Measurements from ENCODE around the gene EIF4E. TPM values are rescaled to one million over a fixed set of nuclear protein-coding genes. Genes with fewer than 3 reads are reported as not detected.

The EIF4E gene
- polyA plus RNA-seq, 1 donor from 2014 or later, result 189 TPM

DNA sequence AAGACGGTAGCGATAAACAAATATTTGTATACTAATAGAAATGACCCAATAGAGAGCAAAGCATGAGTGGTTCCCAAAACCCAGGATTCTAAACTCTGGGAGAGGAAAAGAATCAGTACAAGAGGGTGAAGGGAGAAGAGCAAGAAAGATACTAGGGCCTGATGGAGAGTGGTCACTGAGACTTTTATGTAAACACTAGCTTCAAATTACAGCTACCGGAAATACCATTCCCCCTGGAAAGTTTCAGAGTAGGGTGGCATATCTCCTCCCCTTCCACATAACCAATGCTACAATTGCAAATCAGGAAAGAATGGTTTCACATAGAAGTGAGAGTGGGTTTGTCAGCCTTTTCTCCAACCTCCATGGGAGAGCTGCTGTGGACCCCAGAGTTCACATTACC is 77.1 kb downstream of the EIF4E start:
- Histone ChIP-seq H3K4me3 (ENCODE audit: low read length) (no peak overlapping the region), H2AFZ (ENCODE audit: low read depth, low read length) (no peak overlapping the region), H3K27me3 (ENCODE audit: insufficient read depth, low read depth, low read length) (no peaks in the 10 kb centered on the region), H3F3A (ENCODE audit: insufficient read depth, low read length, poor library complexity, severe bottlenecking) (no peaks in the 10 kb centered on the region), H3K9ac (ENCODE audit: low read length) (no peak overlapping the region), H3K9me2 (ENCODE audit: insufficient read depth, low read length) (no peaks in the 10 kb centered on the region), H3K4me2 (ENCODE audit: low read length) (no peak overlapping the region), H4K20me1 (ENCODE audit: insufficient read depth) (no peaks in the 10 kb centered on the region), H3K36me3 (ENCODE audit: insufficient read depth, low read length) (no peaks in the 10 kb centered on the region), H3K27ac (ENCODE audit: low read length) (no peak overlapping the region), H3K79me2 (replicated peaks; ENCODE audit: insufficient read depth, low read length) (no peaks in the 10 kb centered on the region), H3K9me3 (ENCODE audit: low read length) (no peaks in the 10 kb centered on the region)
- no peak for TF ChIP-seq SMC3 (conservative IDR thresholded peaks at IDR 0.05; ENCODE audit: poor library complexity)
- no peak for TF ChIP-seq EZH2 (IDR thresholded peaks at IDR 0.05; ENCODE audit: borderline replicate concordance, insufficient read depth, low read length, poor library complexity, severe bottlenecking)
- TF ChIP-seq MXI1 (conservative IDR thresholded peaks at IDR 0.05; ENCODE audit: poor library complexity, severe bottlenecking), result no peak
- TF ChIP-seq, protein P1, sequence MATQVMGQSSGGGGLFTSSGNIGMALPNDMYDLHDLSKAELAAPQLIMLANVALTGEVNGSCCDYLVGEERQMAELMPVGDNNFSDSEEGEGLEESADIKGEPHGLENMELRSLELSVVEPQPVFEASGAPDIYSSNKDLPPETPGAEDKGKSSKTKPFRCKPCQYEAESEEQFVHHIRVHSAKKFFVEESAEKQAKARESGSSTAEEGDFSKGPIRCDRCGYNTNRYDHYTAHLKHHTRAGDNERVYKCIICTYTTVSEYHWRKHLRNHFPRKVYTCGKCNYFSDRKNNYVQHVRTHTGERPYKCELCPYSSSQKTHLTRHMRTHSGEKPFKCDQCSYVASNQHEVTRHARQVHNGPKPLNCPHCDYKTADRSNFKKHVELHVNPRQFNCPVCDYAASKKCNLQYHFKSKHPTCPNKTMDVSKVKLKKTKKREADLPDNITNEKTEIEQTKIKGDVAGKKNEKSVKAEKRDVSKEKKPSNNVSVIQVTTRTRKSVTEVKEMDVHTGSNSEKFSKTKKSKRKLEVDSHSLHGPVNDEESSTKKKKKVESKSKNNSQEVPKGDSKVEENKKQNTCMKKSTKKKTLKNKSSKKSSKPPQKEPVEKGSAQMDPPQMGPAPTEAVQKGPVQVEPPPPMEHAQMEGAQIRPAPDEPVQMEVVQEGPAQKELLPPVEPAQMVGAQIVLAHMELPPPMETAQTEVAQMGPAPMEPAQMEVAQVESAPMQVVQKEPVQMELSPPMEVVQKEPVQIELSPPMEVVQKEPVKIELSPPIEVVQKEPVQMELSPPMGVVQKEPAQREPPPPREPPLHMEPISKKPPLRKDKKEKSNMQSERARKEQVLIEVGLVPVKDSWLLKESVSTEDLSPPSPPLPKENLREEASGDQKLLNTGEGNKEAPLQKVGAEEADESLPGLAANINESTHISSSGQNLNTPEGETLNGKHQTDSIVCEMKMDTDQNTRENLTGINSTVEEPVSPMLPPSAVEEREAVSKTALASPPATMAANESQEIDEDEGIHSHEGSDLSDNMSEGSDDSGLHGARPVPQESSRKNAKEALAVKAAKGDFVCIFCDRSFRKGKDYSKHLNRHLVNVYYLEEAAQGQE (IDR thresholded peaks at IDR 0.05; ENCODE audit: borderline replicate concordance), result no peak
- no peak for TF ChIP-seq TAF1 (IDR thresholded peaks at IDR 0.05; ENCODE audit: low read depth)
- TF ChIP-seq RAD21 (conservative IDR thresholded peaks at IDR 0.05), result no peak
- no peak for TF ChIP-seq EP300 (conservative IDR thresholded peaks at IDR 0.05; ENCODE audit: poor library complexity, severe bottlenecking)
- TF ChIP-seq POLR2AphosphoS5 (IDR thresholded peaks at IDR 0.05), result no peak
- TF ChIP-seq, protein P2, sequence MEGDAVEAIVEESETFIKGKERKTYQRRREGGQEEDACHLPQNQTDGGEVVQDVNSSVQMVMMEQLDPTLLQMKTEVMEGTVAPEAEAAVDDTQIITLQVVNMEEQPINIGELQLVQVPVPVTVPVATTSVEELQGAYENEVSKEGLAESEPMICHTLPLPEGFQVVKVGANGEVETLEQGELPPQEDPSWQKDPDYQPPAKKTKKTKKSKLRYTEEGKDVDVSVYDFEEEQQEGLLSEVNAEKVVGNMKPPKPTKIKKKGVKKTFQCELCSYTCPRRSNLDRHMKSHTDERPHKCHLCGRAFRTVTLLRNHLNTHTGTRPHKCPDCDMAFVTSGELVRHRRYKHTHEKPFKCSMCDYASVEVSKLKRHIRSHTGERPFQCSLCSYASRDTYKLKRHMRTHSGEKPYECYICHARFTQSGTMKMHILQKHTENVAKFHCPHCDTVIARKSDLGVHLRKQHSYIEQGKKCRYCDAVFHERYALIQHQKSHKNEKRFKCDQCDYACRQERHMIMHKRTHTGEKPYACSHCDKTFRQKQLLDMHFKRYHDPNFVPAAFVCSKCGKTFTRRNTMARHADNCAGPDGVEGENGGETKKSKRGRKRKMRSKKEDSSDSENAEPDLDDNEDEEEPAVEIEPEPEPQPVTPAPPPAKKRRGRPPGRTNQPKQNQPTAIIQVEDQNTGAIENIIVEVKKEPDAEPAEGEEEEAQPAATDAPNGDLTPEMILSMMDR (IDR thresholded peaks at IDR 0.05; ENCODE audit: poor library complexity, severe bottlenecking), result no peak

DNA sequence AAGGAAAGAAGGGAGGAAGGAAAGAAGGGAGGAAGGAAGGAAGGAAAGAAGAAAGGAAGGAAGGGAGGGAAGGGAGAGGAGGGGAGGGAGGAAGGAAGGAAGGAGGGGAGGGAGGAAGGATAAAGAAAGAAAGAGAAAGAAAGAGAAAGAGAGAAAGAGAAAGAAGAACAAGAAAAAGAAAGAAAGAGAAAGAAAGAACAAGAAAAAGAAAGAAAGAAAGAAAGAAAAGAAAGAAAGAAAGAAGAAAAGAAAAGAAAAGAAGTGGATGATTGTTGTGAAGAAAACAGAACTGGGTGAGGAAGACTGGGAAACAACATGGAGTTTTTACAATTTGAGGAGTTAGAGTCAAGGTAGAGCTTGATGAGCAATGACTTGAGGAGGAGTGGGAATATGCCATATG is 78.0 kb downstream of the EIF4E start:
- no peak overlapping the region for H3K27ac ChIP-seq (ENCODE audit: low read length)
- no peak overlapping the region for H2AFZ ChIP-seq (ENCODE audit: low read depth, low read length)
- no peaks in the 10 kb centered on the region for H3K36me3 ChIP-seq (ENCODE audit: insufficient read depth, low read length)
- no peaks in the 10 kb centered on the region for H3K27me3 ChIP-seq (ENCODE audit: insufficient read depth, low read depth, low read length)
- H3K9me2 ChIP-seq (ENCODE audit: insufficient read depth, low read length), result no peaks in the 10 kb centered on the region
- no peaks in the 10 kb centered on the region for H3K9me3 ChIP-seq (ENCODE audit: low read length)
- TF ChIP-seq EZH2 (IDR thresholded peaks at IDR 0.05; ENCODE audit: borderline replicate concordance, insufficient read depth, low read length, poor library complexity, severe bottlenecking) (no peak), MXI1 (conservative IDR thresholded peaks at IDR 0.05; ENCODE audit: poor library complexity, severe bottlenecking) (no peak), EP300 (conservative IDR thresholded peaks at IDR 0.05; ENCODE audit: poor library complexity, severe bottlenecking) (no peak), SMC3 (conservative IDR thresholded peaks at IDR 0.05; ENCODE audit: poor library complexity) (no peak), POLR2AphosphoS5 (IDR thresholded peaks at IDR 0.05) (no peak)
- TF ChIP-seq, protein P2 (IDR thresholded peaks at IDR 0.05; ENCODE audit: poor library complexity, severe bottlenecking), result no peak
- no peaks in the 10 kb centered on the region for H3F3A ChIP-seq (ENCODE audit: insufficient read depth, low read length, poor library complexity, severe bottlenecking)
- H3K4me2 ChIP-seq (ENCODE audit: low read length), result no peak overlapping the region
- H4K20me1 ChIP-seq (ENCODE audit: insufficient read depth), result no peaks in the 10 kb centered on the region
- no peaks in the 10 kb centered on the region for H3K79me2 ChIP-seq (replicated peaks; ENCODE audit: insufficient read depth, low read length)
- H3K4me3 ChIP-seq (ENCODE audit: low read length), result no peak overlapping the region
- no peak overlapping the region for H3K9ac ChIP-seq (ENCODE audit: low read length)
